Measurements from ENCODE around the gene ODC1.
A peak's percentile ranks its signal among the peaks of the same experiment; 100 is the strongest.
"Not testable (repeated sequence)": the region's sequence is repeated elsewhere in the genome, so short reads cannot be mapped to it uniquely, and the experiment has no call there.

The ODC1 gene

DNA sequence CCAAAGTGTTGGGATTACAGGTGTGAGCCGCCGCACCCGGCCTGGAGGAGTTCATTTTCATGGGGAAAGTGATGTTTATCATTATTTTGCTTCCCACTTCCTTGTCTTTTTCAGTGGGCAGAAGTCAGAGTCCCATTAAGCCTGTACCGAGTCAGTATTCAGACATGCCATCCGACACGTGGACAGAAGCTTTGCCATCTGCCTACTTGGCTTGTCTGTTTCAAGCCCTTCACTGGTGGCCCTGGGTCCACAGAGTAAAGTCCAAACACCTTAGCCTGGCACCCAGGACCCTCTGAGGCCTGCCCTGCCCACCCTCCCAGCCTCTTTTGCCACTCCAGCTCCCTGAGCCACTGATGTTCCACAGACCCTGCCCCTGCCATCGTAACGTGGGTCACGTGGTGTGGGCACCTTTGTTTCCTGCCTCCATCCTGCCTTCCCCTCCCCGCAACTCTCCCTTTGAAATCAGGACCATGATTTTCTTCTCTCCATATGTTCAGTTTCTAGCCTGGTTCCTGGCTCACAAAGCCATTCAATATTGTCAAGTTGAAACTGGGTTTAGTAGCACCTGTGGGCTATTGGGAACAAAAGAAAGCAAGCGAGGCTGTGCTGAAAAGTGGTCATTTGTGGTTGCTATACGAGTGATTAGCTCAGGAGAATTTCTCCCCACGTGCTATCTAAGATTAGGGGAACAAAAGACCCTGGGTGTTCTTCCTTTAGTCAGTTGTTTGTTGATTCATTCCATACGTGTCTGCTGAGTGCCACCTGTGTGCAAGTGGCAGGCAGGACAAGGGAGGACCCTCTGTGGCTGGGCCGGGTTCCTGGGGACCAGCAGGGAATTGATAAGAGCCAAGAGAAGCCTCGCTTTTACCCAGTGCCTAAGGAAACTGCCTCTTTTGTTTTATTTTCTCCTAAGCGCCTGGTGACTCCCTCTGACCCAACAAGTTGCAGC is 5.1 kb upstream of the ODC1 start:
- DNase-seq (ENCODE audit: low spot score), result no peak

DNA sequence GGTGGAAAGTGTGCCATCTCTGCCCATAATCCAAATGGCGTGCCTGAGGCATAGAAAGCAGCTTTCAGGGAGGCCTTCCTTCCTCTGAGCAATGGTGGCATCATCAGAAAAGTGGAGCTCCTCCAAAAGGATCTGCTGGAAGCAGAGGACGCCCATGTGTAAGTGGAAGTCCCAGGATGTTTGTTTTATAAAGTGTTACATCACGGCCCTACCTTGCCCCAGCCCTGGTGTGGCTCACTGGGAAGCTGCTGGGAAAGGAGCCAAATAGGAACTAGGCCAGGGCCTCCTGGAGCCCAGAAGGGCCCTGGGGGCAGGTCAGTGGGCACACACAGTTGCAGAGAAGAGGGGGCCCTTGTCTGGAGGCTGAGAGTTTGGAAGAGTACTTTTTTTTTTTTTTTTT is 4.2 kb upstream of the ODC1 start:
- no peak for DNase-seq (ENCODE audit: low spot score)

DNA sequence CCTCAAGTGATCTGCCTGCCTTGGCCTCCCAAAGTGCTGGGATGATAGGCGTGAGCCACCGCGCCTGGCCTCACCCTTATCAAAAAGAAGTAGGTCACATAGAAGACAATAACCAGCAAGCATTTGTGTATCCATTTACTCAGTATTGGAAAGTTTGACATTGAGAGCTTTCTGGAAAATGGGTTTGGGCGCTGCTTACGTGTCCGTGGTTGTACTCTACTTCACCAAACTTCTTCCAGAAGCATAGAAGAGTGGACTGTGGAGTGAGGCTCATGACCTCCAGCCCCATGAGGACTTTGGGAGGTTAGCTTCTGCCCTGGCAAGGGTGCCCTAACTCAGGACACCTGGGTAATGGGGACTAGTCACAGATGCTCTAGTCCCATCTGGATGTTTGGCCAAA is 3.7 kb upstream of the ODC1 start:
- no peak for DNase-seq (ENCODE audit: low spot score)

DNA sequence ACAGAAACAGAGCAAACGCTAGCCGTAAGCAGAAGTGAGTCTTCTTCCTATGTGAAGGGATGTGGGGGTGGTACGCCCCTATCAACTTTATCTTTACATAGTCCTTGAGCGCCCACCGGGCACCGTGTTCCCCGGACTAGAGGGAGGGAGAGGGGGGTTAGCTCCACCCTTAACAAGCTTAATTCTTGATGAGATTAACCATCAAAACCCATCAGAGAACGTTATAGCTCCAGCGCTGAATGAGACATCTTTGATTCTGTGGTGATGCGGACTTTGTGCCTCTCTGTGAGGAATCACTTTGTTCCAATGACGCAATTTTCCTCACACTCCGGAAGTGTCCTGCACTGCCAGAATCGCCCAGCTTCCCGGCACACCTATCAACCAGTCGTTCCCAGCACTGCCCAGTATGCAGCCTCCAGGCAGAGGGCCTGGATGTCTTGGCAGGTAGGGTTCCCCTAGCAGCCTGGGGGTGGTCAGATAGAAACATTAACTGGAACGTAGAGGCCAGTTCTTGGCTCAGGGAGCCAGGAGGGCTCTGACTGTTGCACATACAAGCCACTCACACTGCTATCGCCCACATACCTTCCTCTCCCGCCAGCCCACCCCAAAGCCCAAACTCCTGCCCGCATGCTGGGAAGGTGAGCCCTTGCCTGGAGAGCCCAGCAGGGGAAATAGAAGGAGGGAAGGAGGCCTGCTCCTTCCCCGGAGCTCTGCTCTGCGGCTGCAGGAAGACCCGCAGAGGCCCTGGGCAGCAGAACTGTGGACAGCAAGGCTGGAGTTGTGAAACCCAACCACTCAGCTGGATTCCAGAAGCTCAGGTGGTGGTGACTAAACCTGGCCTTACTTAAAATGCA is 1.9 kb upstream of the ODC1 start:
- DNase-seq (ENCODE audit: low spot score), result no peak

DNA sequence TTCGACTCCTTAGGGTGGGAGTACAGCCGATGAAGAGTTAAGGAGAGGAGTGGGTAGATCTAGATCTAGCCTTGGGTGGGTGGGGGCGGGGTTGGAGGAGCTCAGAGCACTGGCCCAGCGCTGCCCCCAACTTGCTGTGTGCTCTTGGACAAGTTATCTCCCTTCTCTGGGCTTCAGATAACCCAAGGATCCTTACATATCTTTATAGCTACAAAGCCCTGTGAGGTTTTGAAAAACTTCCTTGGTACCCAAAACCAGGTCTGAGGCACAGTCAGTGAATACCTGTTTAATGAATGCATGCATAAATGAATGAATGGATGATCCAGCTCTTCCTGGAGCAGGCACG is 1.3 kb upstream of the ODC1 start:
- no peak for DNase-seq (ENCODE audit: low spot score)

DNA sequence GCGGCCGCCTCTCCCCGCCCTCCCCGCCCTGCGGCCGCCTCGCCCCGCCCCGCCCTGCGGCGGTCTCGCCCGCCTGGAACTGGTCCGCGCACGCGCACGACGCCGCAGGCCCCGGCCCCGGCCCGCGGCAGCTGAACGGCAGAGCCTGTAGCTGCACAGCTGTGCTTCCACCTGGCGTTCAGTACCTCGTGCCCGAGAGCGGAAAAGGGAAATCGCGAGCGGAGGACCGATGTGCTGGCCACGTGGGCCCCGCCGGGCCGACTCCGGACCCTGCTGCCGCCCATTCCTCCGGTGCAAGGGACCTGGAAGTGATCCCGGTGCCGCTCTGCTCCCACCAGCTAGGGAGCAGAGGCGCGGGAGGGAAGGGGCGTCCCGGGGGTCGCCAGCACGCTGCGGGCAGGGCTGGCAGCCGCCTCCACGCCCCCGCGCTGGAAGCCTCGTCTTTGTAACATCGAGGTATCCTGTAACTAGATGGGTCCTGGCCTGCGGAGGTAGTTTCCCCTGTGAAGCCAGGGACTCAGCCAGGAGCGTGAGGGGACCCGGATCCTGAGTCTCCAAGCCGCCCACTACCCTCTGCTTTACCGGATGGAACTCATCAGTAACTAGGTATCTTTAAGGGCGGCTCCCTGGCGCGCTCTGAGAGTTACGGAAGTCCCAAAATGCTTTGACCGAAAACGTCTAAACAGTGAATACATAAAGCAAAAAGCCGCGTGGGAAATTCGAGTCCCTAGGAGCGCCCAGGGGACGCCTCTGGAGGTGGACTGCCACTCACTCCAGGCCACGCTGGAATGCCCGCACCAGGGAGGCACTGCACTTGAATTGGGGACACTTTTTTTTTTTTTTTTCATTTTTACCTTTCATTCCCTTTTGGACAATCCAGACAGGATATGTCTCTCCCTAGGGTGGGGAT is 704 bp upstream of the ODC1 start:
- DNase-seq (ENCODE audit: low spot score), result peak; percentile 95

DNA sequence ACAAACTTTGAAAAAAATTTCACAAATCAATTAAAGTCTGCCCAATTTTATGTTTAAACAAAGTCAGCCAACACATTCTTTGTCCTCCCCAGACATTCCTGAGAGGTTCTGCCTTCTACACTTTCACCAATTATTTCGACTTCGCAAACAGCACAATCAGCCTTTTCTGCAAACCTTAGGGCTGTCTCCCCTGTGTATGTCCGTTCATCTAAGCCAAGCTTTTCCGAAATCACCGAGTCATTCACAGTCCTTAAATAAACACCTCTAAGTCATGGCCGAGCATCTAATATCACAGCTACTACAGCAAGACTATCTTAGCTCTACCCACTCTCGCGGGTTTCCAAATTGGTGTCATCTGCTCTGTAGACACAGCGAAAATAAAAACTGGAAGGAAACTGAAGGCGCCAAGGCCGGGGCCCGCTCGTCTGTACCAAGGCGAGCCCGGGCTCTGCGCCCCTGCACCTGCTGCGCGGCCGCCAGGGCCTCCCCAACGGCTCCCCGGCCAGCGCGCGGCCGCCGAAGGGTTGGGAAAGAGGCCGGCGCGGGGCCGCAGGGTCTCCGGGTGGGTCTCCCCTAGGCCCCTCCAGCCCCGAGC is 730 bp downstream of the ODC1 start:
- DNase-seq (ENCODE audit: low spot score), result peak; percentile 36

DNA sequence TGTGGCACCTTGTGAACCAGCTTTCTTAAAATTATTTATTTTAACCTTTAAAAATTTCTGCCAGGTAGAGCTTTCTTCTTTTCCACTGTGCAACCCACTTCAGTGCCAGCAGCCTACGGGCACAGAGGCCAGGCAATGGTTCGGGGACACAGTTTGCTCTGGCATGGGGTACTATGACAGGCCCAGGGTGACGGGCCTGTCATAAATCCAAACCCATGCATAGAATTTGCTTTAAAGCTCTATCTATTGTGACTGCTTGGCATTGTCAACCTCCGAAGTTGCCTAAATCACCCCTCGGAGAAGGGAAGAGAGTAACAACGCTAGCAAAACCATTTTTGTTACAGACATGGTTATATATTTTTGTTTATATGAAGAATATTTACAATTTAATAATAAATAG is 1.5 kb downstream of the ODC1 start:
- no peak for DNase-seq (ENCODE audit: low spot score)

DNA sequence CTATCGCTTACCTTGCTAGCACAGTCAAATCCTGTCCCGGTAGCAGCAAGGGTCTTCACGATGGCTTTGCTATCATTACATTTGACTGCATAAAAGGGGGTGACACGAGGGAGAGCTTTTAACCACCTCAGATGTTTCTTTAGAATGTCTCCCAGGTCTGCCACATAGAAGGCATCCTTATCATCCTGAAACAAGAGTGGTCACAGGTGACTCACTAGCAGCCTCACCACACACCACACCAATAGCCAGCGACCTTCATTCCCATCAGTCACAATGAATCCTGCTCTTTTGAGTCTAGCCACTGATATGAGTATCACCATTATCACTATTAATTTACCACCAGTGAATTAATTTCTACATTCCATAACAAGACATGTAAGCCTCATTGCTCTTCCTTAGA is 3.7 kb downstream of the ODC1 start:
- no peak for DNase-seq (ENCODE audit: low spot score)

DNA sequence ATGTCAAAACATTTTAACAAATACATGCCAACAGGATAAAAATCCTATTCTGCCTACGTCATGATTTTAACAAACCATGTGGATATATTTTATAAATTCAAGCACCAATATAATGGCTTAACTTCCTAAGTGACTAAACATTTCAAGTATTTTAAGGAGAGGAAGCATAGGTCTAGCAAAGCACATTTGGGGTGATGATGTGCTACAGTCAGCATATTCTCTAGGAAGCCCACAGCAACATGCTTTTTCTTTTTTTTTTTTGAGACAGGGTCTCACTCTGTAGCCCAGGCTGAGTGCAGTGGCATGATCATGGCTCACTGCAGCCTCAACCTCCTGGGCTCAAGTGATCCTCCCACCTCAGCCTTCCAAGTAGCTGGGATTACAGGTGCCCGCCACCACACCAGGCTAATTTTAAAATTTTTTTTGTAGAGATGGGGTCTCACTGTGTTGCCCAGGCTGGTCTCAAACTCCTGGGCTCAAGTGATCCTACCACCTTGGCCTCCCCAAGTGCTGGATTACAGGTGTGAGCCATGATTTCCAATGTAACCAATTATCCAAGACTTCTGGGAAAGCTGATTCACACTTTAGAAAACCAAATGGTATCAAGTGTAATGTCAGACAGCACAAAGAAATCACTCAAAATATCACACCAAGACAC is 5.5 kb downstream of the ODC1 start:
- DNase-seq (ENCODE audit: low spot score), result not testable (repeated sequence)

DNA sequence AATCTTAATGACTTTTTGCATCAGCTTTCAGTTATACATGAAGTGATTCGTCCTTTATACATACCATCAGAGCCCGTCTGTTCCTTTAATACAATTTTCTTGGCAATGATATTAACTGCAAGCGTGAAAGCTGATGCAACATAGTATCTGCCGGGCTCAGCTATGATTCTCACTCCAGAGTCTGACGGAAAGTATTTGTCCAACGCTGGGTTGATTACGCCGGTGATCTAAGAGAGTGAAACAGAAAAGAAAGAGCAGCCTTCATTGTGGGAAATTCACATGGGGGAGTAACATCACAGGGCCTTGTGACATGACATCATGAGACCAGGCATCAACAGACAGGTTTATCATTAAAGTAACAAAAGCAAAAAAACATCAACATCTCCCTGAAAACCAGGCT is 6.2 kb downstream of the ODC1 start:
- DNase-seq (ENCODE audit: low spot score), result no peak

DNA sequence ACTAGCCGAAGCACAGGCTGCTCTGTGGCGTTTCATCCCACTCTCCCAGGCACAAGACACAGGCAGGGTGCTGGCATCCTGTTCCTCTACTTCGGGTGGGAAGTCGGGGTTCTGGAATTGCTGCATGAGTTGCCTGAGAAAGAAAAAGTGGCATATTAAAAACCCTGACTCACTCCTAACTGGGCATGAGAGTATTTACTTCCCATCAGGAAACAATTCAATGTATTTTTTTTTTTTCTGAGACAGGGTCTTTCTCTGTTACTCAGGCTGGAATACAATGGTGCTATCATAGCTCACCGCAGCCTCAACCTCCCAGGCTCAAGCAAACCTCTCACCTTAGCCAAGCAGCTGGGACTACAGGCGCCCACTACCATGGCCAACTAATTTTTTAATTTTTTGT is 7.4 kb downstream of the ODC1 start:
- DNase-seq (ENCODE audit: low spot score), result no peak

DNA sequence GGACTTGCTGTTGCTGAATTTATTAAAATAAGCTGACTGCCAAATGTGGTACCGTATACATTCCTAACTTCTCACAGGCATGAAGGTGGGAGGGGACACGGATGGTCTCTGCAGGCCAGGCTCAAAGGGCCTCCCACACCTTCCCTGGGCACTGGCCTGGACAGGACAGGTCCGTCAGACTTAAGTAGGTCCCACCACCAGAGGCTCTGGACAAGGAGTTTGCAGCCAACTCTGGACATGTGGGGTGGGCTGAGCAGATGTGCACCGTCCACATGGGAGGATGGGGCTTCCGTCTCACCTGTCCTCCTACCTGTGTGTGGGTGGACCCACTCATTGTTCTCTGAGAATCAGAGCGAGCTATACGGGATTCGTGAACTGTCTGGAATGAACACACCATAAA is 8.2 kb downstream of the ODC1 start:
- no peak for DNase-seq (ENCODE audit: low spot score)

DNA sequence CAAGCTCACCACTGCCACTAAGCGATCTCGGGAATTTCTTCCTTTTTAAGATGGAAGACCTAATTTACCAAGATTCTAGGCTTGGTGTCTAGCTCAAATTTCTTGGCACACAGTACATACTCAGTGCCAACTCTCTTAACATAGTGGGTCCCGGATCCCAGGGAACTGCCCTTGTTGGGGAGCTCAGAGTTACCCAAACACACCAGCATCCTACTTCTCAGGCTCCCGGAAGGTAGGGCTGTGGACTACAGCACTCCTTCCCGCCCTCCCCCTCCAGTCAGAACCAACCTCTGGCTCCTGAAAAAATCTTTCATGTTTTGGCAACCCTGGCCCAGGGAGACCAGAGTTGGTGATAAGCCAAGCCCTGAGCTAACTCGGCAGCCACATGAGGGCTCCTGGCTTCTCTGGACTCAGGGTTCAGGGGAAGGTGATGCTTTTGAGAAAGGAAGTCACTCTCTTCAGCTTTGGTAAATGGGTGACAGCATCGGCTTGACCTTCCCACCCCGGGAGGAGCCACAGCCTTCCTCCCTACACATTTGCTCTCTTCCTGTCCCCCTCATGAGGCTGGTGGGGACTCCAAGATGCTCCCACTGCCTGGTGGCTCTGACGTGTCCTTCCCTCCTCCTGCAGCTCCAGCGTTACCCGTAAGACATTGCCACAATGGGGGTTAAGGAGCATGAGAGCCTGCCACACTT is 8.8 kb downstream of the ODC1 start:
- no peak for DNase-seq (ENCODE audit: low spot score)

DNA sequence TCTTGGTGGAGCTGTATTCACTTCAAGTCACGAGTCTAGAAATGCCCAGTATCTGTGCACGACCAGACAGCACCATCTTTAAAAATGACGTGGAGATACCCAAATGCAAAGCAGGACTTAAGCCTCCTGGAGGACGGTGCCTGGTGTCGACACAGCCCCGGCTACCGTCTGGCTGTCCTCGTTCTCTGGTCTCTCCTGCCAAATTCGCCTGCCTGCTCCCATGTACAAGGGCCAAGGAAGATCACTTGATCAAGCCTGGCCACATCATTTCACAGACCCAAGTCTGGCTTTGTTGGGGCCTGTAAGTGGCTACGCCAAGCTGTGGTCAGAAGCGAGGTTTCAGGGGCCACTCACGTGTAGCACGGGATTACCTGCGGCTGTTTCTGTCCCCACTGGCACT is 9.4 kb downstream of the ODC1 start:
- DNase-seq (ENCODE audit: low spot score), result no peak

DNA sequence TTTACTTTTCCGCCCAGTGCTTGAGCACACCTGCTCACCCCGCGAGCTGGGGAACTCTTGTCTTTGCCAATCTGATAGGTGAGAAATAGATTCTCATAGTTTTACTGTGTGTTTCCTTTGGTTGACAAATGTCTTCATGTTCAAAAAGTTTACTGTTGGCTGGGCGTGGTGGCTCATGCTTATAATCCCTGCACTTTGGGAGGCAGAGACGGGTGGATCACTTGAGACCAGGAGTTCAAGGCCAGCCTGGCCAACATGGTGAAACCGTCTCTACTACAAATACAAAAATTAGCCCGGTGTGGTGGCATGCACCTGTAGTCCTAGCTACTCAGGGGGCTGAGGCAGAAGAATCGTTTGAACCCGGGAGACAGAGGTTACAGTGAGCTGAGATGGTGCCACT is 10.3 kb downstream of the ODC1 start:
- DNase-seq (ENCODE audit: low spot score), result no peak

DNA sequence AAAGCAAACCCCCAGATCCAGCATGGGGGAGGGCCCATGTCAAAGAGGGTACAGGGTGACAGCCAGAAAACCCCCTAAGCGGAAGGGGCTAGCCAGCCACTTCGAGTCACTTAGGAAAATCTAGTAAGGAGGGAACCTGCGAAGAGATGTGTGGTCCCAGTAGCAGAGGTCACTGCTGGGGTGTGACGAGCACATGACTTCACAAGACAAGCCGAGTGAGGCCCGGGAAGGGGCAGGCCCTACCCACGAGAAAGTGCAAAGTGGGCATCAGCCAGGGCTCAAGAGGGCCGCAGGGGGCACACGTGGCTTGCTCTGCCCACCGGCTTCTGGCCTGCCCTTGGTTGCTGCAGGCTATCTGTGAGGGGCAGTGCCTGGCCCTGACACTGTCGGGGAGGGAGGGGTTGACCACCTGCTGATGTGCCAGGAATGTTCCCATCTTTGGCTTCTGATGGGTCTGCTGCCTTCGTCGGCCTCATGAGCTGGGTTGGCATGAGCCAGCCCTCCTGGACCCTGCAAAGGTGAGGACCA is 11.5 kb downstream of the ODC1 start:
- DNase-seq (ENCODE audit: low spot score), result no peak

DNA sequence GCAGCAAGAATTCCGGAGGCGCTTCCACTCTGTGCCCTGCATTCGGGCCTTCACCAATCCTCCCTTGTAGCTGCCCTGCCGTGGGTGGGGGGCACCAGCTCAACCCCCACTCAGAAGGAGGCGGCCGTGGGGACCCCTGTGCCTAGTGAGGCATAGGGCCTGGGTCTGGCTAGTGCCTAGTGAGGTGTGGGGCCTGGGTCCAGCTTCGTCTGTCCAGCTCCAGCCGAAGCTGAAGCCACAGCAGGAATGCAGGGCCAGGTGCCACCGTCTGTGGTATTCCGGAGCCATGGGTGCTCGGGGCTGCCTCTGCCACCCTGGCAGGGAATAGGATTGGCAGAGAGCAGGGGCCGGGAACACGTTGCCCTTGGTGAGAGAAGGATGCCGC is 12.3 kb downstream of the ODC1 start:
- no peak for DNase-seq (ENCODE audit: low spot score)

DNA sequence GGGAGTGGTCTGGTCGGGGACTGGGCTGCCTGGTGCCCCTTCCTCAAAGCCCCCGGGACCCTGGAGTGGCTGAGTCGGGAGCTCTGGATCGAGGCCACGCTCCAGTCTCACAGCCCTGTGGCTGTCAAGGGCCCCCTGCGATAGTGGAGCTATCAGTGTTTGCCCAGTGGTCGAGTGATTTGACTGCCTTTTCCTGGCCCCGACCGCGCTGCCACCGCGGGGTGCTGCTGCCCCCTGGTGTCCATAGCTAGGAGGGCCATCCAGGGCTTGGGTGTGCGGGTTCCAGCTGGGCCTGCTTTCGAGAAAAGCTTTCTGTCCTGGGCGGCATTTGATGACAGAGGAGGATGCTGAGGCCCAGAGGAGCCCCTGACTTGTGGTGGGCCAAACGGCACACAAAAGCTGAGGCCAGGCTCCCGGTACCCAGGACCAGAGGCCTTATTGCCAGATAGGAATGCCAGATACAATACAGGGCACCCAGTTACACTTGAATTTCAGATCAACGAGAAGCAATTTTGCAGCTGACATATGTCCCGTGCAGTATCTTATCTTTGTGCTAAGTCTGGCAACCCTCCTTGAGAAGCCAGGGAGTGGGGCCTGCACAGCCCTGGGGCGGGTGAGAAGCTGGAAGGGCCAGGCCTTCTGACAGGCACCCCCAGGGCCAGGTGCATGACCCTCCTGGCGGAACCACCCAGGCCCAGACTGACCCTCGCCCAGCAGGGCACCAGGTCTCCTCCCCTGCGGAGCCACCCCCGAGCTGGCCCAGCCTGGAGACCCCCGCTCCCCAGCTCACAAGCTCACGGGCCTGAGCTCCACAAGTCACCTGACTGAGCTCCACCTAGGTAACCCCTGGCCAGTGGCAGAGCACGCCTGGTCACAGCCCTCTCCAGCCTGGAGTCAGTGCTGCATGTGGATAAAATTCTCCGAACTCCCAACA is 13.0 kb downstream of the ODC1 start:
- peak; percentile 80 for DNase-seq (ENCODE audit: low spot score)
